ENCODE data around the gene MLH3.

DNA sequence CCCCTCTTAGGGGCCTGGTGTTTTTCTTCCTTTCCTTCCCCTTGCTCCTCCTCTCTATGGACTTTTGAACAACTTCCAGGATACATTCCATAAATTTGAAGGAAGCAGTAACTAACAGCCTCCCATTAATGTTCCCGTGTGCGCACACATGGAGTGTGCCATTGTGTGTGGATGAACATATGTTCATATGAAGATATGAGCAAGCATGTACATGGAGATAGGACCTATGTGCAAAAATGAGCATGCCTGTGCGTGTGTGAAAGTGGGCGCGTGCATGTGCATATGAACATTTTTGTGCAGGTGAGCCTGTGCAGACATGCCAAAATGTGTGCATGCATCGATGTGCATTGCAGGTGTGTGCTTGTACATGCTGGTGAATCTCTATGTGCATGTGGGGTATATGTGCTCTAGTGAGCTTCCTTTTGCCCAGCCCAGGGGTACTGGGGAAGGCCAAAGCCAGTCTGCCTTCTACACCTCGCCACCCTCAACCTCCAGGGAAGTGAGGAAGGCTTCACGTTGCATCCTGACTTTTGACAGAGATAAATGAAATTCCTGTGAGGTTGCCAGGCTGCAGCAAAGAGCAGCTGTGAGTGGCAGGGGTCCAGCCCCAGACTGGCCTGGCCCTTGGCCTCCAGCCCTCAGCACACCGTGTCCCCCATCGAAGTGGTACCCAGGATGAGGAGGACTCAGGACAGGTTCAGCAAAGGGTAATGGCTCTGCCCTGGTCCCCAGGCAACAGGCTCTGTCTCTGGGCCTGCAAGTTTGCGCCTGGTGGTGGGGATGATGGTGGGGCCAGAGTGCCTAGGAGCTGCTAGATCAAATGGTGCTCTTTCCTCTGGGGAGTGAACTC is 74.8 kb downstream of the MLH3 start:
- TF ChIP-seq RXRA (IDR thresholded peaks at IDR 0.05) (no peak), YY1 (IDR thresholded peaks at IDR 0.05) (no peak), RAD21 (IDR thresholded peaks at IDR 0.05) (no peak)
- TF ChIP-seq, protein P1, sequence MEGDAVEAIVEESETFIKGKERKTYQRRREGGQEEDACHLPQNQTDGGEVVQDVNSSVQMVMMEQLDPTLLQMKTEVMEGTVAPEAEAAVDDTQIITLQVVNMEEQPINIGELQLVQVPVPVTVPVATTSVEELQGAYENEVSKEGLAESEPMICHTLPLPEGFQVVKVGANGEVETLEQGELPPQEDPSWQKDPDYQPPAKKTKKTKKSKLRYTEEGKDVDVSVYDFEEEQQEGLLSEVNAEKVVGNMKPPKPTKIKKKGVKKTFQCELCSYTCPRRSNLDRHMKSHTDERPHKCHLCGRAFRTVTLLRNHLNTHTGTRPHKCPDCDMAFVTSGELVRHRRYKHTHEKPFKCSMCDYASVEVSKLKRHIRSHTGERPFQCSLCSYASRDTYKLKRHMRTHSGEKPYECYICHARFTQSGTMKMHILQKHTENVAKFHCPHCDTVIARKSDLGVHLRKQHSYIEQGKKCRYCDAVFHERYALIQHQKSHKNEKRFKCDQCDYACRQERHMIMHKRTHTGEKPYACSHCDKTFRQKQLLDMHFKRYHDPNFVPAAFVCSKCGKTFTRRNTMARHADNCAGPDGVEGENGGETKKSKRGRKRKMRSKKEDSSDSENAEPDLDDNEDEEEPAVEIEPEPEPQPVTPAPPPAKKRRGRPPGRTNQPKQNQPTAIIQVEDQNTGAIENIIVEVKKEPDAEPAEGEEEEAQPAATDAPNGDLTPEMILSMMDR (IDR thresholded peaks at IDR 0.05; ENCODE audit: low read depth, low read length, missing input control): no peak
- TF ChIP-seq, protein P2, sequence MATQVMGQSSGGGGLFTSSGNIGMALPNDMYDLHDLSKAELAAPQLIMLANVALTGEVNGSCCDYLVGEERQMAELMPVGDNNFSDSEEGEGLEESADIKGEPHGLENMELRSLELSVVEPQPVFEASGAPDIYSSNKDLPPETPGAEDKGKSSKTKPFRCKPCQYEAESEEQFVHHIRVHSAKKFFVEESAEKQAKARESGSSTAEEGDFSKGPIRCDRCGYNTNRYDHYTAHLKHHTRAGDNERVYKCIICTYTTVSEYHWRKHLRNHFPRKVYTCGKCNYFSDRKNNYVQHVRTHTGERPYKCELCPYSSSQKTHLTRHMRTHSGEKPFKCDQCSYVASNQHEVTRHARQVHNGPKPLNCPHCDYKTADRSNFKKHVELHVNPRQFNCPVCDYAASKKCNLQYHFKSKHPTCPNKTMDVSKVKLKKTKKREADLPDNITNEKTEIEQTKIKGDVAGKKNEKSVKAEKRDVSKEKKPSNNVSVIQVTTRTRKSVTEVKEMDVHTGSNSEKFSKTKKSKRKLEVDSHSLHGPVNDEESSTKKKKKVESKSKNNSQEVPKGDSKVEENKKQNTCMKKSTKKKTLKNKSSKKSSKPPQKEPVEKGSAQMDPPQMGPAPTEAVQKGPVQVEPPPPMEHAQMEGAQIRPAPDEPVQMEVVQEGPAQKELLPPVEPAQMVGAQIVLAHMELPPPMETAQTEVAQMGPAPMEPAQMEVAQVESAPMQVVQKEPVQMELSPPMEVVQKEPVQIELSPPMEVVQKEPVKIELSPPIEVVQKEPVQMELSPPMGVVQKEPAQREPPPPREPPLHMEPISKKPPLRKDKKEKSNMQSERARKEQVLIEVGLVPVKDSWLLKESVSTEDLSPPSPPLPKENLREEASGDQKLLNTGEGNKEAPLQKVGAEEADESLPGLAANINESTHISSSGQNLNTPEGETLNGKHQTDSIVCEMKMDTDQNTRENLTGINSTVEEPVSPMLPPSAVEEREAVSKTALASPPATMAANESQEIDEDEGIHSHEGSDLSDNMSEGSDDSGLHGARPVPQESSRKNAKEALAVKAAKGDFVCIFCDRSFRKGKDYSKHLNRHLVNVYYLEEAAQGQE (IDR thresholded peaks at IDR 0.05): no peak
- TF ChIP-seq, protein P3, sequence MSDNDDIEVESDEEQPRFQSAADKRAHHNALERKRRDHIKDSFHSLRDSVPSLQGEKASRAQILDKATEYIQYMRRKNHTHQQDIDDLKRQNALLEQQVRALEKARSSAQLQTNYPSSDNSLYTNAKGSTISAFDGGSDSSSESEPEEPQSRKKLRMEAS (IDR thresholded peaks at IDR 0.05): no peak

Data from liver (tissue), 3 donors.